Endothelial cell of umbilical vein (primary cell): ENCODE data around the gene ROBO4. TPM values are rescaled to one million over a fixed set of nuclear protein-coding genes. Genes with fewer than 3 reads are reported as not detected.

Experiments
- BruUV-seq: library from RNA; stranded (reverse); fragments of 400-500 nt; replicated peaks from 2 replicates; lab custom pipeline; 2021; lab: Mats Ljungman, UMichigan
- CTCF ChIA-PET: fragments of 300-600, 350-600 bp; sonication (Branson Sonifier 250); formaldehyde crosslinking; loops from one replicate; lab custom pipeline; 2021; ENCODE audit warnings: antibody characterized with exemption, inconsistent platforms; lab: Charles Lee
- POLR2A ChIA-PET: fragments of 300-600, 350-600 bp; sonication (Branson Sonifier 250); formaldehyde crosslinking; loops from one replicate; lab custom pipeline; 2021; ENCODE audit warnings: antibody characterized with exemption, inconsistent platforms; lab: Charles Lee
- DNase-seq: peaks from one replicate; pipeline ENCODE4 v3.0.0-alpha.2; 2011; ENCODE audit warnings: low read depth, low spot score
- FAIRE-seq: peaks from 2 replicates; lab custom pipeline; 2011; peaks lifted over from hg19 to GRCh38; lab: Jason Lieb, UNC
- H2AFZ ChIP-seq: 2 replicates; pipeline ENCODE4 v1.6.0; 2012; ENCODE audit warnings: low read depth, low read length, control low read depth, inconsistent platforms
- H3K27ac ChIP-seq: 2 replicates; pipeline ENCODE4 v1.5.1; 2011; ENCODE audit warnings: low read depth, mild to moderate bottlenecking, control low read depth, low read length, moderate library complexity; ENCODE audit not compliant: insufficient read depth
- H3K27me3 ChIP-seq, 2 experiments: 2 replicates each; pipeline versions ENCODE4 v1.6.0 to v1.6.1; 2011; ENCODE audit warnings: low read length in 2 of 2, mixed read lengths in 1 of 2; ENCODE audit not compliant: control insufficient read depth in 2 of 2, insufficient read depth in 2 of 2
- H3K36me3 ChIP-seq, 2 experiments: 2 replicates in 1 of 2; 3 replicates in 1 of 2; pipeline ENCODE4 v1.5.1; 2011; ENCODE audit warnings: low read length in 2 of 2, mild to moderate bottlenecking in 1 of 2, moderate library complexity in 1 of 2; ENCODE audit not compliant: control insufficient read depth in 2 of 2, insufficient read depth in 2 of 2; ENCODE audit errors: extremely low read depth in 1 of 2
- H3K4me1 ChIP-seq: 3 replicates; pipeline ENCODE4 v1.5.1; 2011; ENCODE audit warnings: mild to moderate bottlenecking, low read length; ENCODE audit not compliant: control insufficient read depth, insufficient read depth; ENCODE audit errors: extremely low read depth
- H3K4me2 ChIP-seq: 2 replicates; pipeline ENCODE4 v1.6.1; 2011; ENCODE audit warnings: low read length, control low read depth, mixed read lengths; ENCODE audit not compliant: insufficient read depth
- H3K4me3 ChIP-seq, 3 experiments: fragments of 200-600 bp in 1 of 3; sonication (generic), shearing (Covaris generic) in 1 of 3; replicated peaks in 1 of 3; 2 replicates each; pipeline ENCODE4 v1.5.1; 2011 to 2016; ENCODE audit warnings: control low read depth in 3 of 3, low read length in 3 of 3, mild to moderate bottlenecking in 2 of 3, inconsistent platforms in 1 of 3, low read depth in 1 of 3, moderate library complexity in 1 of 3; ENCODE audit not compliant: insufficient read depth in 1 of 3
- H3K79me2 ChIP-seq: 2 replicates; pipeline ENCODE4 v1.6.0; 2012; ENCODE audit warnings: low read length, inconsistent platforms; ENCODE audit not compliant: control insufficient read depth, insufficient read depth
- H3K9ac ChIP-seq: replicated peaks from 2 replicates; pipeline ENCODE3; 2011; ENCODE audit warnings: low read length, control low read depth; ENCODE audit not compliant: insufficient read depth; ENCODE audit errors: extremely low read depth
- H3K9me1 ChIP-seq: replicated peaks from 3 replicates; pipeline ENCODE4 v1.6.0; 2011; ENCODE audit warnings: mild to moderate bottlenecking, low read length; ENCODE audit not compliant: control insufficient read depth, insufficient read depth; ENCODE audit errors: extremely low read depth
- H3K9me3 ChIP-seq: replicated peaks from 2 replicates; pipeline ENCODE4 v1.5.1; 2012; ENCODE audit warnings: low read length, inconsistent platforms; ENCODE audit not compliant: control insufficient read depth, insufficient read depth
- H4K20me1 ChIP-seq: replicated peaks from 2 replicates; pipeline ENCODE3; 2011; ENCODE audit warnings: mild to moderate bottlenecking, low read length; ENCODE audit not compliant: control insufficient read depth, insufficient read depth; ENCODE audit errors: extremely low read depth
- CTCF ChIP-seq, 2 donors: IDR thresholded peaks; 1 replicate in 1 of 2; 2 replicates in 1 of 2; pipeline ENCODE4 v1.5.1; 2011; ENCODE audit warnings: low read length in 2 of 2, mild to moderate bottlenecking in 2 of 2, moderate library complexity in 2 of 2, control low read depth in 1 of 2, inconsistent platforms in 1 of 2, low read depth in 1 of 2; ENCODE audit not compliant: insufficient read depth in 1 of 2; ENCODE audit errors: extremely low read depth in 1 of 2
- EZH2 ChIP-seq: IDR thresholded peaks from 2 replicates; pipeline ENCODE4 v1.6.1; 2012; ENCODE audit warnings: borderline replicate concordance, low read depth, mild to moderate bottlenecking, moderate library complexity, low read length, inconsistent platforms; ENCODE audit not compliant: severe bottlenecking
- FOS ChIP-seq: IDR thresholded peaks from 2 replicates; pipeline ENCODE4 v1.6.1; 2011; ENCODE audit warnings: mild to moderate bottlenecking, low read length, moderate library complexity, borderline replicate concordance; ENCODE audit not compliant: insufficient read depth
- GATA2 ChIP-seq: IDR thresholded peaks from 2 replicates; pipeline ENCODE4 v1.7.0; 2011; ENCODE audit warnings: low read depth, mild to moderate bottlenecking, moderate library complexity, mixed read lengths, low read length; ENCODE audit not compliant: insufficient read length, insufficient read depth
- JUN ChIP-seq: IDR thresholded peaks from 2 replicates; pipeline ENCODE4 v1.6.1; 2011; ENCODE audit warnings: borderline replicate concordance, low read depth; ENCODE audit not compliant: insufficient read length, insufficient read depth
- MAX ChIP-seq: IDR thresholded peaks from 2 replicates; pipeline ENCODE4 v1.6.1; 2011; ENCODE audit not compliant: insufficient read depth, insufficient read length
- POLR2A ChIP-seq: IDR thresholded peaks from 2 replicates; pipeline ENCODE4 v1.6.1; 2012; ENCODE audit warnings: low read depth, mild to moderate bottlenecking, control low read depth, low read length
- POLR2AphosphoS5 ChIP-seq: IDR thresholded peaks from 2 replicates; pipeline ENCODE4 v1.6.1; 2012; ENCODE audit warnings: low read depth, mild to moderate bottlenecking, control low read depth, low read length, moderate library complexity; ENCODE audit not compliant: insufficient read depth
- dilution Hi-C: fragments of 300-500 bp; cut with MboI; formaldehyde crosslinking; loops from one replicate; pipeline ENCODE4 v1.15.0; 2019; ENCODE audit warnings: low sequenced_read_pairs; ENCODE audit not compliant: extremely low pct_ligation_motif_present
- intact Hi-C: fragments of 100-400 bp; cut with micrococcal nuclease; formaldehyde crosslinking; loops from one replicate; pipeline ENCODE4 v1.10.0; 2022
- polyA plus RNA-seq, 4 experiments: library from polyadenylated mRNA; depleted of rRNA in 3 of 4; stranded (reverse) in 3 of 4; unstranded in 1 of 4; fragments of >200 nt; gene quantifications; 2 replicates each; pipeline versions ENCODE4 v1.2.1 to v1.2.3, GENCODE V29; 2011 to 2012; ENCODE audit warnings: missing spikeins in 1 of 4
- total RNA-seq: library from RNA; stranded (reverse); gene quantifications from 2 replicates; pipeline ENCODE4 v1.2.3, GENCODE V29; 2021

Gene ROBO4
- total and polyA plus RNA-seq, 2 donors (not counting 3 experiments of a cell fraction or from before 2014, with no cell fraction given), result 260 to 474 TPM

GRCh38 chr11:124890151-124890550 is 7.5 kb downstream of the ROBO4 start:
- H3K9ac ChIP-seq, result no peak overlapping the region
- H3K27ac ChIP-seq, result no peak overlapping the region
- FAIRE-seq (no peak), DNase-seq (no peak)
- H4K20me1 ChIP-seq, result no peaks in the 10 kb centered on the region
- peaks cover 74 to 79% of the 10 kb centered on the region in 2 experiments for H3K36me3 ChIP-seq
- intact Hi-C loops (loop anchor here (10.0 kb wide), 1 partner anchor 705 kb away; the partner anchor contains the start of gene STT3A), dilution Hi-C loops (no loop called here)
- POLR2A ChIA-PET, result interaction anchor here (1.1 to 4.0 kb wide), 3 partner anchors 8 to 63 kb away, joined by 3 to 23 read pairs (median 4); no protein-coding TSS in a partner anchor
- H3K27me3 ChIP-seq, result no peaks in the 10 kb centered on the region
- BruUV-seq, result no TSS peak
- H3K79me2 ChIP-seq, result peaks cover 74% of the 10 kb centered on the region
- peaks cover 89% of the 10 kb centered on the region for H3K4me1 ChIP-seq
- CTCF ChIA-PET, result interaction anchor here (3.0 to 4.8 kb wide), 2 partner anchors 14 to 53 kb away, joined by 10 to 29 read pairs; no protein-coding TSS in a partner anchor
- no peak overlapping the region for H3K4me3 ChIP-seq
- no peaks in the 10 kb centered on the region for H3K9me3 ChIP-seq
- H3K9me1 ChIP-seq, result no peaks in the 10 kb centered on the region
- no peak overlapping the region for H2AFZ ChIP-seq
- TF ChIP-seq CTCF (IDR thresholded peaks at IDR 0.05; ENCODE audit: extremely low read depth in 1 of 2, insufficient read depth in 1 of 2, low read depth in 1 of 2, low read length in 2 of 2) (no peak), POLR2AphosphoS5 (no peak), FOS (no peak), POLR2A (no peak), MAX (no peak), EZH2 (no peak), GATA2 (no peak), JUN (no peak)
- no peak overlapping the region for H3K4me2 ChIP-seq
